NCI-H524 (cell line): ENCODE measurements around the gene KAT5.
A peak's percentile ranks its signal among the peaks of the same experiment; 100 is the strongest.
"Not testable (repeated sequence)": the region's sequence is repeated elsewhere in the genome, so short reads cannot be mapped to it uniquely, and the experiment has no call there.

Source experiments
- DNase-seq, 2 experiments: peaks; one replicate each; lab custom pipeline; 2025; lab: John Stamatoyannopoulos, UW

The KAT5 gene

GRCh38 chr11:65744026-65744698 lies 32.1 kb downstream of the KAT5 start:
- peak; percentile 47 to 69 for DNase-seq

- DNase-seq = no peak
Observed at GRCh38 chr11:65744699-65745042, 32.6 kb downstream of the KAT5 start.

GRCh38 chr11:65745049-65745448 lies 33.0 kb downstream of the KAT5 start:
- no peak for DNase-seq

GRCh38 chr11:65762169-65762568 lies 50.1 kb downstream of the KAT5 start:
- not testable (repeated sequence) for DNase-seq

GRCh38 chr11:65762816-65763215 lies 50.8 kb downstream of the KAT5 start:
- not testable (repeated sequence) for DNase-seq

- DNase-seq = no peak
Observed at GRCh38 chr11:65764434-65764833, 52.4 kb downstream of the KAT5 start.

GRCh38 chr11:65766535-65766934 lies 54.5 kb downstream of the KAT5 start:
- no peak for DNase-seq

- no peak for DNase-seq
Observed at GRCh38 chr11:65767406-65767805, 55.4 kb downstream of the KAT5 start.

GRCh38 chr11:65767806-65768205 lies 55.8 kb downstream of the KAT5 start:
- DNase-seq = not testable (repeated sequence)
